ENCODE data around the gene DEFB121.

DEFB121 gene

GRCh38 chr20:31425797-31426196 is 19.8 kb upstream of the DEFB121 start:
- TF ChIP-seq ESRRG (CRISPR knock-in tag; IDR thresholded peaks at IDR 0.05) (no peak), CSRNP3 (CRISPR knock-in tag; IDR thresholded peaks at IDR 0.05) (no peak), ARNTL (CRISPR knock-in tag; IDR thresholded peaks at IDR 0.05; ENCODE audit: borderline replicate concordance, low read depth) (no peak), PATZ1 (CRISPR knock-in tag; IDR thresholded peaks at IDR 0.05; ENCODE audit: borderline replicate concordance) (no peak), CSDC2 (CRISPR knock-in tag; IDR thresholded peaks at IDR 0.05) (no peak), TOX (CRISPR knock-in tag; IDR thresholded peaks at IDR 0.05; ENCODE audit: borderline replicate concordance) (no peak)
- ATAC-seq: no peak

- no peak for ATAC-seq
- TF ChIP-seq TCF4 (CRISPR knock-in tag; IDR thresholded peaks at IDR 0.05; ENCODE audit: borderline replicate concordance) (no peak), SNAI2 (CRISPR knock-in tag; IDR thresholded peaks at IDR 0.05) (no peak), CSDC2 (CRISPR knock-in tag; IDR thresholded peaks at IDR 0.05) (no peak), GLIS3 (CRISPR knock-in tag; IDR thresholded peaks at IDR 0.05) (no peak), ZNF70 (CRISPR knock-in tag; IDR thresholded peaks at IDR 0.05) (no peak), PPARA (CRISPR knock-in tag; IDR thresholded peaks at IDR 0.05; ENCODE audit: borderline replicate concordance) (no peak), TOX (CRISPR knock-in tag; IDR thresholded peaks at IDR 0.05; ENCODE audit: borderline replicate concordance) (no peak), ESRRG (CRISPR knock-in tag; IDR thresholded peaks at IDR 0.05) (no peak), ZFP30 (CRISPR knock-in tag; IDR thresholded peaks at IDR 0.05) (no peak), ZNF8 (CRISPR knock-in tag; IDR thresholded peaks at IDR 0.05) (no peak), RARB (CRISPR knock-in tag; IDR thresholded peaks at IDR 0.05) (no peak), CREB5 (CRISPR knock-in tag; IDR thresholded peaks at IDR 0.05; ENCODE audit: low read depth) (no peak), ZC3H10 (CRISPR knock-in tag; IDR thresholded peaks at IDR 0.05) (no peak), BACH2 (CRISPR knock-in tag; IDR thresholded peaks at IDR 0.05; ENCODE audit: borderline replicate concordance) (no peak), ARNTL (CRISPR knock-in tag; IDR thresholded peaks at IDR 0.05; ENCODE audit: borderline replicate concordance, low read depth) (no peak), ZNF565 (CRISPR knock-in tag; conservative IDR thresholded peaks at IDR 0.05; ENCODE audit: low read depth) (no peak), ISL1 (CRISPR knock-in tag; IDR thresholded peaks at IDR 0.05) (no peak), OSR1 (CRISPR knock-in tag; IDR thresholded peaks at IDR 0.05) (no peak), POU6F1 (CRISPR knock-in tag; IDR thresholded peaks at IDR 0.05; ENCODE audit: borderline replicate concordance, low read depth) (no peak)
Observed at GRCh38 chr20:31418307-31418706, 12.3 kb upstream of the DEFB121 start.

GRCh38 chr20:31415653-31416052 is 9.6 kb upstream of the DEFB121 start:
- no peak for ATAC-seq
- TF ChIP-seq CSDC2 (CRISPR knock-in tag; IDR thresholded peaks at IDR 0.05) (no peak), CSRNP3 (CRISPR knock-in tag; IDR thresholded peaks at IDR 0.05) (no peak), RARB (CRISPR knock-in tag; IDR thresholded peaks at IDR 0.05) (no peak), TCF4 (CRISPR knock-in tag; IDR thresholded peaks at IDR 0.05; ENCODE audit: borderline replicate concordance) (no peak), TOX (CRISPR knock-in tag; IDR thresholded peaks at IDR 0.05; ENCODE audit: borderline replicate concordance) (no peak), ARNTL (CRISPR knock-in tag; IDR thresholded peaks at IDR 0.05; ENCODE audit: borderline replicate concordance, low read depth) (no peak), ZC3H10 (CRISPR knock-in tag; IDR thresholded peaks at IDR 0.05) (no peak), ZFP3 (CRISPR knock-in tag; IDR thresholded peaks at IDR 0.05) (no peak), ZNF70 (CRISPR knock-in tag; IDR thresholded peaks at IDR 0.05) (no peak), BACH2 (CRISPR knock-in tag; IDR thresholded peaks at IDR 0.05; ENCODE audit: borderline replicate concordance) (no peak), PATZ1 (CRISPR knock-in tag; IDR thresholded peaks at IDR 0.05; ENCODE audit: borderline replicate concordance) (no peak), OSR1 (CRISPR knock-in tag; IDR thresholded peaks at IDR 0.05) (no peak), ZNF565 (CRISPR knock-in tag; conservative IDR thresholded peaks at IDR 0.05; ENCODE audit: low read depth) (no peak), ESRRG (CRISPR knock-in tag; IDR thresholded peaks at IDR 0.05) (no peak), ZNF8 (CRISPR knock-in tag; IDR thresholded peaks at IDR 0.05) (no peak), POU6F1 (CRISPR knock-in tag; IDR thresholded peaks at IDR 0.05; ENCODE audit: borderline replicate concordance, low read depth) (no peak)

Measured in SK-N-SH treated with all-trans-retinoic acid at 6 μM for 48 hours (cell line).